ENCODE measurements around the gene ARID1B.

ARID1B gene

DNA sequence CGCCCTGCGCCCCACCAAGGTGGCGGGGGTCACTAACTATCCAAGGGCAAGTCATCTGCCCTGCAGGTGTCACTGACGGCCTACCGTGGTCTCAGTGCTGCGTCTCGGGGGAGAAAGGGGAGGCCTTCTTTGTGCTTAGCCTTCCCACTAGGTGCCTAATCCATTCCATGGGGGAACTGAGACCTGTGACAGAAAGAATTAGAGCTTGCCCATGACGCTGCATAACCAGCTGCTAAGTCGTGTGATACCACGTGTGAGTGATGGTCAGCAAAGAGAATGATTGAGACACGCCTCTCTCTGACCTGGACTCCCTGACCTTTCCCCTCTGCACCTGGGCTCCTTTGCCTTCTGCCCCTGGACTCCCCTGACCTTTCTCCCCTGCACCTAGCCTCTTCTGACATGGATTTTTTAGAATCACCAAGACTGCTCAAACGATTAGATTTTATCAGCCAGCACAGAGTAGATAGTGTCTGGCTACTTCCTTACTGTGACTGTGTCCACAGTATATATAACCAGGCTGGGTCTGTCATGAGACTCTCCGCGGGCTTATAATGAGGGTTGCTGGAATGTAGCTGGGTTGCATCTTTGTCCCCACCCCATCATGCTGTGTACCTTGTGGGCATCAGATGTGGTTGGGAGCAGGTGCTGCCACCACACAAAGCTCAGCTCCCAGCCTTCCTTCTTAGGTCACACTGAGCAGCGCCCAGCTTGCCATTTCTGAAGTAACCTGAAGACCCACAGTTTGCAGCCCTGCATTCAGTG lies 405.5 kb downstream of the ARID1B start:
- DNase-seq (ENCODE audit: low read depth in 2 of 2): no peak

DNA sequence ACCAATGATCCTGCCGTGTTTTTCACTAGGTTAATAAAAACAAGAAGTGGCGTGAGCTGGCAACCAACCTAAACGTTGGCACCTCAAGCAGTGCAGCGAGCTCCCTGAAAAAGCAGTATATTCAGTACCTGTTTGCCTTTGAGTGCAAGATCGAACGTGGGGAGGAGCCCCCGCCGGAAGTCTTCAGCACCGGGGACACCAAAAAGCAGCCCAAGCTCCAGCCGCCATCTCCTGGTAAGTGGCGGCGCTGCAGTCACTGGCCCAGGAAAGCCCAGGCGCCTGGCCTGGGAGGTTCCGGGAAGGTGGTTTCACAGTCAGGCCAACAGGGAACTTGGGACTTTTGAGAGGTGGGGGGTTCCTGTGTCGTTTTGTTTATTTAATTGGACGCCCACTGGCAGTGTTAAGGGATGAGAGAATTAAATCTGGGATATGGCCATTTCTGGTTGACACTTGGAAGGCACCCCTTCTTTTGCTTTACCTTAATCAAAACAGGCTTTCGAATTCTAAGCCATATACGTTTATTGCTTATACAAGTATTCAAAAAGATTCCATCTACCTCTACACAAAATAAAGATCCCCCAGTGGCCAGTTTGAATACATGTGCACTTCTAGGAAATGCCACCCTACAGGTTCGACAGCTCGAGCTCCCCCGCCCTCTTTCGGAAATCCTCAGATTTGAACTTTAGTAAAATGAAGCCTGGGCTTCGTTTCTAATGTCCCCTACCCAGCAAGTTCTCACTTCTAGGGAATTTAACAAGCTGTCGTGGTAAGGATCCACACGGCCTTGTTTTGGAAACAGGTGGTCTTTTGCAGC lies 407.2 kb downstream of the ARID1B start:
- peak; percentile 19 to 37 for DNase-seq (ENCODE audit: low read depth in 2 of 2)

DNA sequence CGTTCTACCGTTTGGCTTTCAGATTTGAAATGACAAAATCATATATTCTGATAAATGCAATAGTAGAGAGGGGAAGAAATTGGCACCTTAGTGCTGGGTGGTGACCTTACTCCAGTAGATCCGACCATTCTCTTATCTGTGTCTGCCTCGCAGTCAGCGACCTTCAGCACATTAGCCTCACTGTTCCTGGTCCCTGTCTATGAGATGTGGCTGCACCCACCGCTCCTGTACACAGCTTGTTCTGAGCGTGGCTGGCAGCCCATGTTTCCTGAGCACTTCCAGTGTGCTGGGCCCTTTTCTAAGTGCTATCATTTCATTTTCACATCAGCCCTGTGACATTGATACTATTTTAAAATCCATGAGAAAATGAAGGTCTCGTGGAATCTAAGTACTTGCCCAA lies 408.0 kb downstream of the ARID1B start:
- DNase-seq (ENCODE audit: low read depth in 2 of 2): no peak

GRCh38 chr6:157185986-157186385 lies 408.8 kb downstream of the ARID1B start:
- DNase-seq (ENCODE audit: low read depth in 2 of 2): no peak

DNA sequence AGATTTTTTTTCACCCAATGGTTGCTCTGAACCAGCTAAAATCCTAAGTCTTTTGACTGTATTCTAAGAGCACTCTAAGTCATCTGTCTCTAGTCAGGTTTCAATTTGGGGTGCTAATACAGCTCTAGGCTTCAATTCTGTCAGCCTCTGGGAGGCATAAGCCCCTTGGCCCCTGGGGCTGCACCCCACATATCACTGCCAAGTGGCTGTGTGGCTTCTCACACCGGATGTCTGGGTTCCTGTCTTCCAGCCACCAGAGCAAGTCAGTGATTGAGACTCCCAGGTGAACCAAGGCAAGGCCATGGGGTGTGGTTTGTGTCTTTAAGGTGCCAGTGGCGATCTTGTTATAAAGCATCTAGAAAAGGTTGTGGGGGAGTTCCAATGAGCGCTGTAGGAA lies 409.6 kb downstream of the ARID1B start:
- DNase-seq (ENCODE audit: low read depth in 2 of 2): no peak

DNA sequence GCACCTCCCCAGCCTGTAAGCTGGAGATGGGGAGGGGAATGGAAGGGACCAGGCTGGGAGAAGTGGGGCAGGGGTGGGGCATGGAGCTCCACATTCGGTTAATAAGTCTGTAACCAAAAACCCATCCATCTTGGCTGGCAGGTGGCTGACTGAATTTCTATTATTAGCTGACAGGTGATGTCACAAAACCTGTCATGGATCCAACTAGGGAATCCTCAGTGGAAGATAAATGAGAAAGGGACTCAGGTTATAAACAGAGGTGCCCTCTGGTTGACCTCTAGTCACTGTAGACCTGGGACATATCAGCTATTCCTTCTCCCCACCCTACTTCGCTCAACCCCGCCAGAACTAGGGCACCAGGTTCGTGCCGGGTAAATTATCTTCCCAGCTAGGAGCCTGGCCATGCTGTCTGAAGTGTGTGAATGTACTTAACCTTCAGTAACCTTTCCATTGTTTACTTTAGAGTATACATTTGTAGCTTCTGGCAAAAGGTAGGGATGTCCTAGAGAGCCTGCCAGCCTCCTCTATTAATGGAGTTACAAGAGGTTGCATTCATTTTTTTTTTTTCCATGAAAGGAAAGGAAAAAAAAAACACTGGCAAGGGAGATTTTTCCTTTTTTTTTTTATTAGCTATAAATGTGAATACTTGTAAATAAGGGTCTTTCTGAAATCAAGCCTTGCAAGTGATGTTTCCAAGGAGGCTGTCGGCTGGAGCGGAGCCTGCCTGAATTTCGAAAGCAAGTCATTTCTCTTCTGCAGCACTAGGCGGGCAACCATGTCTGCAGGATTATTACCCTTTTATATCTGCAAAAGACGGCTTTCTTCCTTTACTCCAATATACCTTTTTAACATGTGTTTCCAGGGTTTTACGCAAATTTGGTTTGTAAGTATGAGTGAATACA lies 410.3 kb downstream of the ARID1B start:
- no peak for DNase-seq (ENCODE audit: low read depth in 2 of 2)

DNA sequence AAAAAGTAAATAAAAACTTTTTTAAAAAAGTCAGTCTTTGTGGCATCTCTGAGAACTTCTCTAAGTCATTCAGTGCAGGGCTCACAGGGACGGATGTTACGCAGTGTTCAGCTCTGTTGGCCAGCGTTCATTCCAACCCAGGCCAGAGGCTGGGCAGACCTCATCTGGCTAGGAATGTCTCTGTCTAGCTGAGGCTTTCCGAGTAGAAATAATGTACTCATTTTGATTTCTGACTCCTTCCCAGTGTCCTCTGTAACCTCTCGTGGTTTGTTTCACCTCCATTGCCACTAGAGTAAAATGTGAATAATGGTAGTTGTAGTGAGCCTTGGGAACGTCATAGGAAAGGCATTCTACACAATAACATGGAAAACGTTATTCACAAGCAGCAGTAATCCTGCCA lies 411.0 kb downstream of the ARID1B start:
- no peak for DNase-seq (ENCODE audit: low read depth in 2 of 2)

DNA sequence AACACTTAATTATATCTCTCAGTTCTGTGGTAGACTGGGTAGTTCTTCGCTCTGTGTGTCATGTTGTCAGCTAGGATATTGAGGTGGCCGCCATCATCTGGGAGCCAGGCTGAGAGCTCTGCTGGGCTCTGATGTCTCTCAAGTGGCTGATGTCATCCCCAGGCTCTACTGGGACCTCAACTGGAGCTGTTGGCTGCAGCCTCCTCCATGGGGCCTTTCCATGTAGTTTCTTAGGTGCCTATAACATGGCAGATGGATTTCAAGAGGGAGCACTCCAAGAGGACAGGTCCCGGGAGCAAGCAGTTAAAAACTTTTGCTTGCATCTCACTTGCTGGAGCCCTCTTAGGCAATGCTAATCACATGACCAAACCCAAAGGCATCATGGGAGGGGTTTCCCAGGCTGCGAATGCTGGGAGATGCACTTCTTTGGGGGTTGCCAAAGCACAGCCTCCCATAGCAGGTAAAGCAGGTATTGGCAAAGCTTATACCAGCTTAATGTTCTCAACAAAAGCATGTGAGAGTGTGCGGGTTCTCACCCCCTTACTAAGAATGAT lies 416.3 kb downstream of the ARID1B start:
- no peak for DNase-seq (ENCODE audit: low read depth in 2 of 2)

- no peak for DNase-seq (ENCODE audit: low read depth in 2 of 2)
Measured at GRCh38 chr6:157194110-157194509, 416.9 kb downstream of the ARID1B start.

DNA sequence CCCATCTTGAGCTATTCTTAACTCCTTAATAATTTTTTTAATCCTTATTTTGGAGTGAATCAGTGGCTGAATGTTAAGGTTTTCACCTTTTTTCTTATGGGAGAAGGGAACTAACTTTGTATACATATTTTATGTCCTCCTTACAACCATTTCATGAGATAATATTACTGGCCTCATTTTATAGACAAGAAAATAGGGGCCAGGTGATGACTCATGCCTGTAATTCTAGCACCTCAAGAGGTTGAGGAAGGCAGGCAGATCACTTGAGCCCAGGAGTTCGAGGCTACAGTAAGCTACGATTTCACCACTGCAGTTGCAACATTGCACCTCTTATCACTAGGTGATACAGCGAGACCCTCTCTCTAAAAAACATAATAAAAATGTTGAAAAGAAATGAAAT lies 417.5 kb downstream of the ARID1B start:
- no peak for DNase-seq (ENCODE audit: low read depth in 2 of 2)

DNA sequence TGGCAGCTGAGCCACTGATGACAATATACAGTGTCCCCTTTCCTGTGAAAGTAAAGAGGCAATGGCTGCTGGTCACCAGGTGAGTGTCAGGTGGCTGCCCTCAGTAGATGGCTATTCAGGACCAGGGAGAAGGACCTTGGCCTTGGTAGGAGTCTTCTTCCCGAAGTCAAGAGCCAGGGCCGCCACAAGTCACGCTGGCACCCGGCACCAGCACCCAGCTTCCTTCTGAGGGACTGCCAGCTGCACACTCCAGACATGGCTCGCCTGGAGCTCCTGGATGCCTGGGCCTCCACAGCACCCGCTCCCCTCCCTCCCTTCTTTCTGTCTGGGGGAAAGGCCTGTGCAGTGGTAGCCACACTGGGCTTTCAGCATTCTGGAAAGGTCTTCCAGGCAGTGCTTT lies 419.2 kb downstream of the ARID1B start:
- no peak for DNase-seq (ENCODE audit: low read depth in 2 of 2)

GRCh38 chr6:157198425-157199279 lies 421.5 kb downstream of the ARID1B start:
- DNase-seq (ENCODE audit: low read depth in 2 of 2): no peak

GRCh38 chr6:157200117-157200516 lies 422.9 kb downstream of the ARID1B start:
- no peak for DNase-seq (ENCODE audit: low read depth in 2 of 2)

- DNase-seq (ENCODE audit: low read depth in 2 of 2): no peak
Measured at GRCh38 chr6:157200611-157201010, 423.4 kb downstream of the ARID1B start.

- DNase-seq (ENCODE audit: low read depth in 2 of 2): no peak
Measured at GRCh38 chr6:157201083-157201482, 423.9 kb downstream of the ARID1B start.

GRCh38 chr6:157203312-157203744 lies 426.1 kb downstream of the ARID1B start:
- no peak for DNase-seq (ENCODE audit: low read depth in 2 of 2)

DNA sequence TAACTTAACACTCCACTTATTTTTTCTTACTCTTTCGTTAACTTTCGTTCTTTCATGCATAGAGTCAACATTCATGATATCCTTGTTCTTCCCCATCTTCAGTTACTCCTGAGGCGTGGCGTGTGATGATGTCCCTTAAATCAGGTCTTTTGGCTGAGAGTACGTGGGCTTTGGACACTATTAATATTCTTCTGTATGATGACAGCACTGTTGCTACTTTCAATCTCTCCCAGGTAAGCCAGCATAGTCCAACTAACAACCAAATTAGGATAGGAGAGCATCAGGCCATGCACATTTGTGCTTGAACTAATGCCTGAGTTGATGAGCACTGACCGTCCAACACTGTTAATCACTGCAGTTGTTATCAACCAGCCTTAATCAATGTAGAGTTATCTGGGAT lies 426.6 kb downstream of the ARID1B start:
- DNase-seq (ENCODE audit: low read depth in 2 of 2): no peak

DNA sequence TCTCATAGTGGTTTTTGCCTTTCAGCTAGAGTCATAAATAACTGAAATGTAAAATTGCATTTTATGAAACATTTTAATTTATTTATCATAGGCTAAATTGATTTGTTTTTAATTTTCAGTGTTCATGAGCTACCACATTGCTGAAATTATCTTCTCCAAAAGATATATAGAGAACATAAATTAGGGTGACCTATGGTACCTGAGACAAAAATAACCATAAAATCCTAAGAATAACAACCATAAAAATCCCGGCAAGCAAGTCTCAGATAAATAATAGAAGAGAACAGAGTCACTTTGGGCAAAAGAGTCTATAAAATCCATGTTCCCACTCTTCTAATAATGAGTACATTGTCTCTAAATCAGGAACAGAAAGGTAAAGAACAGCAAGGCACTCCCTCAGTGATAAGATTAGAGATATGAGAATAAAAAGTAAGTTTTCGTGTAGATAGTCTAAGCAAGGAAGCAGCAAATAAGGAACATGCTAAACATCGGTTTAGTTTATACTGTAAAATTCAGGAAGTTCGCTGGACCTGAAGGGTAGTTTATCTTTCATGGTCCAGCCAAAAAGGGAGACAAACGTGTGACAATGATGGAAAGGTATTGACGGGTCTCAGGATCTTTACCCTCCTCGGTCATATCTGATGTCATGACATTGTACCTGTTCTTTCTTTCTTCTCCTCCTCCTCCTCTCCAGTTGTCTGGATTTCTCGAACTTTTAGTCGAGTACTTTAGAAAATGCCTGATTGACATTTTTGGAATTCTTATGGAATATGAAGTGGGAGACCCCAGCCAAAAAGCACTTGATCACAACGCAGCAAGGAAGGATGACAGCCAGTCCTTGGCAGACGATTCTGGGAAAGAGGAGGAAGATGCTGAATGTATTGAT lies 428.5 kb downstream of the ARID1B start:
- no peak for DNase-seq (ENCODE audit: low read depth in 2 of 2)

- no peak for DNase-seq (ENCODE audit: low read depth in 2 of 2)
Measured at GRCh38 chr6:157206359-157206815, 429.2 kb downstream of the ARID1B start.
